GM23338 (cell line): ENCODE measurements around the gene NTRK3. TPM values are rescaled to one million over a fixed set of nuclear protein-coding genes. Genes with fewer than 3 reads are reported as not detected.

ENCODE experiments used
- CTCF ChIP-seq, 2 experiments: fragments of 200-600 bp in 1 of 2; sonication (generic) in 1 of 2; conservative IDR thresholded peaks; 2 replicates each; pipeline versions ENCODE4 v1.5.1 to v1.6.1; 2016 to 2017; ENCODE audit warnings: antibody characterized with exemption in 2 of 2, low read depth in 2 of 2, mild to moderate bottlenecking in 2 of 2, moderate library complexity in 1 of 2
- ETS1 ChIP-seq: IDR thresholded peaks from 2 replicates; pipeline ENCODE4 v1.6.1; 2016; ENCODE audit warnings: antibody characterized with exemption
- EZH2 ChIP-seq: fragments of 200-600 bp; sonication (generic); IDR thresholded peaks from one replicate; pipeline ENCODE4 v1.8.0; 2017; ENCODE audit warnings: antibody characterized with exemption, mild to moderate bottlenecking, low read depth; ENCODE audit not compliant: unreplicated experiment
- EZH2phosphoT487 ChIP-seq: fragments of 200-600 bp; sonication (generic); IDR thresholded peaks from one replicate; pipeline ENCODE4 v1.8.1; 2018; ENCODE audit warnings: antibody characterized with exemption; ENCODE audit not compliant: unreplicated experiment
- NANOG ChIP-seq: IDR thresholded peaks from 2 replicates; pipeline ENCODE4 v1.6.1; 2016; ENCODE audit warnings: antibody characterized with exemption, borderline replicate concordance
- ZNF331 ChIP-seq: fragments of 250-450 bp; sonication (Bioruptor Pico); IDR thresholded peaks from 2 replicates; pipeline ENCODE4 v1.5.0; 2020; ENCODE audit warnings: low read depth, mild to moderate bottlenecking, moderate library complexity
- ZNF462 ChIP-seq: fragments of 250-450 bp; sonication (Bioruptor Pico); IDR thresholded peaks from 2 replicates; pipeline ENCODE4 v1.5.0; 2020; ENCODE audit warnings: mild to moderate bottlenecking, moderate library complexity
- polyA plus RNA-seq: library from polyadenylated mRNA; unstranded; fragments of >200 nt; fragmentation: Nextera tagmentation; extraction: Ambion mirVana; gene quantifications from 2 replicates; pipeline ENCODE4 v1.2.1, GENCODE V29; 2016
- total RNA-seq: library from RNA; depleted of rRNA; stranded (reverse); fragments of >200 nt; shearing (Covaris generic); gene quantifications from 2 replicates; pipeline ENCODE4 v1.2.3, GENCODE V29; 2014

The NTRK3 gene
- total and polyA plus RNA-seq, 2 experiments from 2014 or later: 3.1 to 5.3 TPM

GRCh38 chr15:87848012-87848411 is 408.5 kb downstream of the NTRK3 start (continued):
- TF ChIP-seq ZNF462 (CRISPR knock-in tag) (no peak), ETS1 (no peak), ZNF331 (CRISPR knock-in tag) (no peak), EZH2phosphoT487 (no peak), EZH2 (no peak), CTCF (conservative IDR thresholded peaks at IDR 0.05; ENCODE audit: low read depth in 2 of 2) (no peak), NANOG (no peak)
